22Rv1 (cell line): ENCODE measurements around the gene PKMYT1.

Experiments
- H3K27ac ChIP-seq: fragments of 450-650 bp; 2 replicates; pipeline ENCODE4 v1.5.1; 2017
- ZFX ChIP-seq: fragments of 450-650 bp; IDR thresholded peaks from 2 replicates; pipeline ENCODE4 v1.6.1; 2017; ENCODE audit warnings: antibody characterized with exemption, borderline replicate concordance
- TF ChIP-seq, protein P1 (sequence below): fragments of 450-650 bp; IDR thresholded peaks from 2 replicates; pipeline ENCODE4 v1.5.1; 2017; ENCODE audit warnings: mild to moderate bottlenecking

The PKMYT1 gene

DNA sequence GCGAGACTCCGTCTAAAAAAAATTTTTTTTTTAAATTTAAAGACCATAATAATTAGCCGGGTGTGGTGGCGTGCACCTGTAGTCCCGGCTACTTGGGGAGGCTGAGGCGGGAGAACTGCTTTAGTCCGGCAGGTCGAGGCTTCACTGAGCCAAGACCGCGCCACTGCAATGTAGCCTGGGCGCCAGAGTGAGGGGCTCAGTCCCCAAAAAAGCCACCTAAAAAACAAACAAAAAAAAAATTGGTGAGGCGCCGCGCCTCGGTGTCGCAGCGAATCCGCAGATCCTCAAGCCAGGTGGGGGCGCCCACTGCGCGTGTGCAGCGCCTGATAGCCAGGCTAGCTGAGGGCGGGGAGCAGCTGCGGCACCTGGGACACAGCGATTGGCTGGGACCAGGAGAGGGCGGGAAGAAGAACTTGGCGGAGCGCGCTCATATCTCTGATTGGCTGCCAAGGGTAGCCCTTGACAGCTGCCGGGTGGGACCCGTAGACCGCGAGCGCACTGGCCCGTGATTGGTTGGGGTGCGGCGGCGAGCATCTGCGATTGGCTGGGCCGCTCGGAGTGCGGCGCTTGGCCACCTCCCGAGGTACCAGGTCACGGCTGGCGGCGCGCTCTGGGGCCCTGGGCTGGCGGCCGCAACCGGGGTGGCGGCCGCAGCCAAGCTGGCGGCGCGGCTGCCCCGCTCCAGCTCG lies 23.5 kb upstream of the PKMYT1 start:
- TF ChIP-seq ZFX = no peak
- TF ChIP-seq, protein P1, sequence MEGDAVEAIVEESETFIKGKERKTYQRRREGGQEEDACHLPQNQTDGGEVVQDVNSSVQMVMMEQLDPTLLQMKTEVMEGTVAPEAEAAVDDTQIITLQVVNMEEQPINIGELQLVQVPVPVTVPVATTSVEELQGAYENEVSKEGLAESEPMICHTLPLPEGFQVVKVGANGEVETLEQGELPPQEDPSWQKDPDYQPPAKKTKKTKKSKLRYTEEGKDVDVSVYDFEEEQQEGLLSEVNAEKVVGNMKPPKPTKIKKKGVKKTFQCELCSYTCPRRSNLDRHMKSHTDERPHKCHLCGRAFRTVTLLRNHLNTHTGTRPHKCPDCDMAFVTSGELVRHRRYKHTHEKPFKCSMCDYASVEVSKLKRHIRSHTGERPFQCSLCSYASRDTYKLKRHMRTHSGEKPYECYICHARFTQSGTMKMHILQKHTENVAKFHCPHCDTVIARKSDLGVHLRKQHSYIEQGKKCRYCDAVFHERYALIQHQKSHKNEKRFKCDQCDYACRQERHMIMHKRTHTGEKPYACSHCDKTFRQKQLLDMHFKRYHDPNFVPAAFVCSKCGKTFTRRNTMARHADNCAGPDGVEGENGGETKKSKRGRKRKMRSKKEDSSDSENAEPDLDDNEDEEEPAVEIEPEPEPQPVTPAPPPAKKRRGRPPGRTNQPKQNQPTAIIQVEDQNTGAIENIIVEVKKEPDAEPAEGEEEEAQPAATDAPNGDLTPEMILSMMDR = peak; percentile 81

DNA sequence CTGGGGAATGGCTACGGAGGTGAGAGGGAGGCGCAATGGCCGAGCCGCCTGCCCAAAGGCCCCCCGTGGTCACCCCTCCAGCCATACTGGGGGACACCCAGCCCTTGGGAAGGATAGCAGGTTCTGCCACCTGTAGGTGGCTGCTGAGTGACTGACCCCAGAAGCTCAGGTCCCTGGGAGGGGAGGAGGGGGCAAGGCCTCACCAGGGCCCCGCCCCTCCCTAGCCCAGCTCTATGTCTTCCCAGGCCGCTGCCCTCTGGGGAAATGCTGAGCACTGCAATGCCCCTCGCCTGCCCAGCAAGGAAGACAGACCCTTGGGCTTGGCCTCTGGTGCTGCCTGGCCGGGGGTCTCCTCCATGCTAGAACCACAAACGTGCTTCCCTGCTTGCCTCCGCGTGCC lies 21.1 kb upstream of the PKMYT1 start:
- TF ChIP-seq, protein P1 = no peak
- TF ChIP-seq ZFX = no peak
- no peak overlapping the region for H3K27ac ChIP-seq

More for the DNA sequence above, 23.5 kb upstream of the PKMYT1 start:
- H3K27ac ChIP-seq = peak overlapping the region; percentile 56

DNA sequence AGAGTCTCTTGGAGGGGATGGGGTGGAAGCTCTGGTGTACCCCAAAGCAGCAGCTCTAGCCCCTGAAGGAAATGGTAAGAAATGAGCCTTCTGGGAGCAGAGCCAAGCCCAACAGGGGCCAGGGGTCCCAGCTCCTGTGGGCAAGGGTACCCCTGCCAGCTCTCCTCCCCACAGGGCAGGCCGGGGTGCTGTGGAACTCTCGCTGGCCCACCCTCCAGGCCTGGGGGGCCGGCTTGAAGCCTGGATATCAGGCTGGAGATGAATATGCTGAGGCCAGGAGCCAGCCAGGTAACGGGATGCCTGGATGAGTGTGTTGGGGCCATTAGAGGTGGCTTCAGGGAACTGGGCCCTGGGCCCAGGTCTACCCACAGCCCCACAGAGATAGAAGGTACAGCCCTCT lies 20.3 kb upstream of the PKMYT1 start:
- TF ChIP-seq, protein P1 = no peak
- no peak for TF ChIP-seq ZFX
- H3K27ac ChIP-seq = no peak overlapping the region

DNA sequence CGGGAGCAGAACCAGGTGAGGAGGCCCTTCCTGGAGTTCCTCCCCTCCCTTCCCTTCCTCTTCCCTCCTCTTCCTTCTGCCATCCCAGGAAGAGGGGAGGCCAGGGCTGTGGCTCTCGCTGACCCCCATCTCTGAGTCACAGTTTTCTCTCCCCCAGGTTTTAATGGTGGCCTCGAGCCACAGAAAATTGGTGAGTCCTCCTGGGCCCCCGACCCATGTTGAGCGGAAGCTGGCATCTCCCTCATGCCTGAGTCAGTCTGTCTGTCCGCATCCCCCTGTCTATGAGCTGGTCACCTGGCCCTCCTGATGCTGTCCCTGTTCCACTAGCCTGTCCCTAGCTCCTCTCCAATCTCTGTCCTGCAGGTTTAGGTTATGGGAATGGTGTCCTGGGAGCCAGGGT lies 19.7 kb upstream of the PKMYT1 start:
- no peak overlapping the region for H3K27ac ChIP-seq

DNA sequence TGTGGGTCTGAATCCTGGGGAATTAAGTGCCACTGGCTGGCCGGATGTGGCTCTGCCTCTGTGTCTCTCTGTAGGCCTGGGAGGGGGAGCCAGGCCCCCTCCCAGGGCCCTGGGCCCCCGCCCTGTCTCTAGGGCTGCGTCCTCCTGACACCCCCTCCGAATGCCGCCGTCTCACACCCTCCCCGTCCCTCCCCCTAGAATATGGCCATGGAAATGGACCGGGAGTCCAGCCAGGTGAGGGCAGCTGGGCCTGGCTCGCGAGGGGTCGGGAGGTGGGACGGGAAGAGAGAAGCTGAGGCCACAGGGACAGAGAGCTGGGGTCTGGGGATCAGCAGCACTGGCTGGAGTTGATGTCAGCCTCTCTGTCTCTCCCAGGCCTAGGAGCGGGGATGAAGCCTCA lies 16.1 kb upstream of the PKMYT1 start:
- H3K27ac ChIP-seq = no peak overlapping the region
- TF ChIP-seq, protein P1 = no peak
- TF ChIP-seq ZFX = no peak

More for the DNA sequence above, 19.7 kb upstream of the PKMYT1 start:
- TF ChIP-seq, protein P1 = no peak

DNA sequence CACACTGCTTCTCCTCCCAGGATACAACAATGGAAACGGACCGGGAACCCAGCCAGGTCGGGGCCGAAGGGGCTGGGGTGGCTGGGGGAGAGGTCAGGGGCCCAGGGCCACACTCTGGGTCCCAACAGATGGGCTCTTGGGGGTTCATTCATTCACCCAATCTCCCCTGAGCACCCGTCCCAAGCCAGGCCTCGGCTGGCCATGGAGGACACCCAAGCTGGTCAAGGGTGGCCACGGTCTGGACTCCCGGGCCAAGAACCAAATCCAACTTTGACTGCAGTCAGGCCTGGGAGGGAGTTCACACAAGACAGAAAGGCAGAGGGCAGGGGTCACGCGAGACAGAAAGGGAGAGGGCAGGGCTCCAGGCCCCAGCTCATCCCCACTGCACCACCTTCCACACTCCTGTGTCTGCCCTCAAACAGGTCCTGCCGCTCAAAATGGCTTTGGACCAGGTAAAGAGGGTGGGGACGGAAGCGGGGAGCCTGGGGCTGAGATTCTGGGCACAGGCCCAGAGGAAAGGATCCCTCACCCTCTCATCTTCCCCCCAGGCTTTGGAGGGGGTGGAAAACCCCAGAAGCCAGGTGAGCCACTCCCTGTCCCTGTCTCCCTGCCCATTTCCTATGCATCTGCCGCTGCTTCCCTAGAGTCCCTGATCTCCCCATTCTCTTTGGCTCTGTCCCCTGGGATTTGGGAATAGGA lies 12.3 kb upstream of the PKMYT1 start:
- TF ChIP-seq, protein P1 = no peak
- no peak for TF ChIP-seq ZFX
- H3K27ac ChIP-seq = no peak overlapping the region

DNA sequence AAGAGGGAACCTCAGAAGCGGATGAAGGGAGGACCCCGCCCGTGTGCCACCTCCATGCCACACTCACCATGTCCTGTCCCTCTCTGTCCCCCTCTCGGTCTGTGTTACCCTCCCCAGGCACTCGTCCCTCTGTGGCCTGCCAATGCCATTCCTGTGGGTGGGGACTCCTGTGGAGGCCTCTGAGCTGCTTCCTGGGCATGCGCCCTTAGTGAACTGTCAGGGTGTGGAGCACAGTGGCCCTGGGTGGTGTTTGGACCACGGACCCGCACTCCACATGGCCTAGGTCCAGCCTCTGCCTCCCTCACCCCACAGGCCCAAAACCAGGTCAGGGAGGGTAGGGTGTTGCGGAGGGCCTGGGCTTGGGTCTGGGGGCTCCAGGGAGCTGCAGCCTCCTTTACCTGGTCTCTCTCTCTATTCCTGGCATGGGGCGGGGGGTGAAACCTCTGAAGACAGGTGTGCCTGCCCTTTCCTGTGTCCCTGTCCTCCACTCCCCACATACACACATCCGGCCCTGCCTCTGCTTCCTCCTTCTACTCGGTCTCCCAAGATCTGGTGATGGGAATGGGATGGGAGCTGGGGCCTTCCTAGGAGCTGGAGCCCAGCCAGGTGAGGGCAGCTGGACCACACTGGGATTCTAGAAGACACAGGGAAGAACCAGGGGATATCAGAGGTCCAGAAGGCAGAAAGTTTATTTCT lies 11.5 kb upstream of the PKMYT1 start:
- TF ChIP-seq, protein P1 = no peak
- TF ChIP-seq ZFX = no peak
- H3K27ac ChIP-seq = no peak overlapping the region
